ENCODE data around the gene PHACTR4.
"Not testable (repeated sequence)": the region's sequence is repeated elsewhere in the genome, so short reads cannot be mapped to it uniquely, and the experiment has no call there.

Gene PHACTR4

GRCh38 chr1:28329395-28330153, 40.0 kb upstream of the PHACTR4 start:
- H3K4me3 ChIP-seq (ENCODE audit: control insufficient read depth, low read depth, low read length) = peak overlapping the region; percentile 97
- TF ChIP-seq, protein P1, sequence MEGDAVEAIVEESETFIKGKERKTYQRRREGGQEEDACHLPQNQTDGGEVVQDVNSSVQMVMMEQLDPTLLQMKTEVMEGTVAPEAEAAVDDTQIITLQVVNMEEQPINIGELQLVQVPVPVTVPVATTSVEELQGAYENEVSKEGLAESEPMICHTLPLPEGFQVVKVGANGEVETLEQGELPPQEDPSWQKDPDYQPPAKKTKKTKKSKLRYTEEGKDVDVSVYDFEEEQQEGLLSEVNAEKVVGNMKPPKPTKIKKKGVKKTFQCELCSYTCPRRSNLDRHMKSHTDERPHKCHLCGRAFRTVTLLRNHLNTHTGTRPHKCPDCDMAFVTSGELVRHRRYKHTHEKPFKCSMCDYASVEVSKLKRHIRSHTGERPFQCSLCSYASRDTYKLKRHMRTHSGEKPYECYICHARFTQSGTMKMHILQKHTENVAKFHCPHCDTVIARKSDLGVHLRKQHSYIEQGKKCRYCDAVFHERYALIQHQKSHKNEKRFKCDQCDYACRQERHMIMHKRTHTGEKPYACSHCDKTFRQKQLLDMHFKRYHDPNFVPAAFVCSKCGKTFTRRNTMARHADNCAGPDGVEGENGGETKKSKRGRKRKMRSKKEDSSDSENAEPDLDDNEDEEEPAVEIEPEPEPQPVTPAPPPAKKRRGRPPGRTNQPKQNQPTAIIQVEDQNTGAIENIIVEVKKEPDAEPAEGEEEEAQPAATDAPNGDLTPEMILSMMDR (conservative IDR thresholded peaks at IDR 0.05; ENCODE audit: control insufficient read depth, insufficient read depth, low read depth, low read length) = no peak
- peak; percentile 40 for DNase-seq (ENCODE audit: low read depth)

GRCh38 chr1:28338897-28339296, 30.6 kb upstream of the PHACTR4 start:
- no peak overlapping the region for H3K4me3 ChIP-seq (ENCODE audit: control insufficient read depth, low read depth, low read length)
- TF ChIP-seq, protein P1 (conservative IDR thresholded peaks at IDR 0.05; ENCODE audit: control insufficient read depth, insufficient read depth, low read depth, low read length) = no peak
- no peak for DNase-seq (ENCODE audit: low read depth)

DNA sequence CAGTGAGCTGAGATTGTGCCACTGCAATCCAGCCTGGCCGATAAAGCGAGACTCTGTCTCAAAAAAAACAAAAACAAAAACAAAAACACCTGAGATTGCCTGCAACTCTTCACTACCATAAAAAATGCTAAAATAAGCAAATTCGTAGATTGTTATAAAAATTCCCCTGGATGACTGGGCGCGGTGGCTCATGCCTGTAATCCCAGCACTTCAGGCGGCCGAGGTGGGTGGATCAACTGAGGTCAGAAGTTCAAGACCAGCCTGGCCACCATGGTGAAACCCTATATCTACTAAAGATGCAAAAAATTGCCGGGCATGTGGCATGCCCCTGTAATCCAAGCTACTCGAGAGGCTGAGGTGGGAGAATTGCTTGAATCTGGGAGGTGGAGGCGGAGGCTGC, 30.0 kb upstream of the PHACTR4 start:
- H3K4me3 ChIP-seq (ENCODE audit: control insufficient read depth, low read depth, low read length) = no peak overlapping the region
- no peak for DNase-seq (ENCODE audit: low read depth)
- TF ChIP-seq, protein P1 (conservative IDR thresholded peaks at IDR 0.05; ENCODE audit: control insufficient read depth, insufficient read depth, low read depth, low read length) = no peak

GRCh38 chr1:28340221-28340974, 29.1 kb upstream of the PHACTR4 start:
- DNase-seq (ENCODE audit: low read depth) = no peak
- TF ChIP-seq, protein P1 (conservative IDR thresholded peaks at IDR 0.05; ENCODE audit: control insufficient read depth, insufficient read depth, low read depth, low read length) = no peak
- no peak overlapping the region for H3K4me3 ChIP-seq (ENCODE audit: control insufficient read depth, low read depth, low read length)

- TF ChIP-seq, protein P1 (conservative IDR thresholded peaks at IDR 0.05; ENCODE audit: control insufficient read depth, insufficient read depth, low read depth, low read length) = no peak
- no peak for DNase-seq (ENCODE audit: low read depth)
- no peak overlapping the region for H3K4me3 ChIP-seq (ENCODE audit: control insufficient read depth, low read depth, low read length)
Observed at GRCh38 chr1:28341591-28341990, 27.9 kb upstream of the PHACTR4 start.

DNA sequence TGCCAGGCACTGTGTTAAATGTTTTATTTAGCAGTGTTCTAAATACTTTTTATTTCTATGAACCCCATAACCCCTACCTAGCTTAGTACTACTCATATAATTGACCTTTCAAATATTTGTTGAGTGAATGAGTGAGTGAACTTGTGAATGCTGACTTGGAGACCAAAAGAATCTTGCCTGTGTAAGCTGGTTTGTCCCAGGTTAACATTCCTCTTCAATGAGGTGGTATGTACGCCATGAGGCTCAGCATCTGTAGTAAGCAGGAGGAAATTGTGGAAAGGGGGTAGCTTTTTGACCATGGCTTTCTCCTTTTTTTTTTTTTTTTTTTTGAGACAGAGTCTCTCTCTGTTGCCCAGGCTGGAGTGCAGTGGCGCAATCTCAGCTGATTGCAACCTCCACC, 26.1 kb upstream of the PHACTR4 start:
- TF ChIP-seq, protein P1 (conservative IDR thresholded peaks at IDR 0.05; ENCODE audit: control insufficient read depth, insufficient read depth, low read depth, low read length) = no peak
- H3K4me3 ChIP-seq (ENCODE audit: control insufficient read depth, low read depth, low read length) = no peak overlapping the region
- peak; percentile 23 for DNase-seq (ENCODE audit: low read depth)

- not testable (repeated sequence) for H3K4me3 ChIP-seq (ENCODE audit: control insufficient read depth, low read depth, low read length); DNase-seq (ENCODE audit: low read depth)
Observed at GRCh38 chr1:28353248-28353810, 16.2 kb upstream of the PHACTR4 start.
